GM21528 (cell line): ENCODE results near the gene MINK1.
"Not testable (repeated sequence)": the region's sequence is repeated elsewhere in the genome, so short reads cannot be mapped to it uniquely, and the experiment has no call there.

ENCODE experiments used
- ATAC-seq: cut with Tn5 transposase; IDR thresholded peaks from one replicate; pipeline ENCODE4 v1.9.1; 2021; ENCODE audit warnings: mild to moderate bottlenecking, moderate library complexity; ENCODE audit not compliant: unreplicated experiment, low FRiP score

The MINK1 gene

DNA sequence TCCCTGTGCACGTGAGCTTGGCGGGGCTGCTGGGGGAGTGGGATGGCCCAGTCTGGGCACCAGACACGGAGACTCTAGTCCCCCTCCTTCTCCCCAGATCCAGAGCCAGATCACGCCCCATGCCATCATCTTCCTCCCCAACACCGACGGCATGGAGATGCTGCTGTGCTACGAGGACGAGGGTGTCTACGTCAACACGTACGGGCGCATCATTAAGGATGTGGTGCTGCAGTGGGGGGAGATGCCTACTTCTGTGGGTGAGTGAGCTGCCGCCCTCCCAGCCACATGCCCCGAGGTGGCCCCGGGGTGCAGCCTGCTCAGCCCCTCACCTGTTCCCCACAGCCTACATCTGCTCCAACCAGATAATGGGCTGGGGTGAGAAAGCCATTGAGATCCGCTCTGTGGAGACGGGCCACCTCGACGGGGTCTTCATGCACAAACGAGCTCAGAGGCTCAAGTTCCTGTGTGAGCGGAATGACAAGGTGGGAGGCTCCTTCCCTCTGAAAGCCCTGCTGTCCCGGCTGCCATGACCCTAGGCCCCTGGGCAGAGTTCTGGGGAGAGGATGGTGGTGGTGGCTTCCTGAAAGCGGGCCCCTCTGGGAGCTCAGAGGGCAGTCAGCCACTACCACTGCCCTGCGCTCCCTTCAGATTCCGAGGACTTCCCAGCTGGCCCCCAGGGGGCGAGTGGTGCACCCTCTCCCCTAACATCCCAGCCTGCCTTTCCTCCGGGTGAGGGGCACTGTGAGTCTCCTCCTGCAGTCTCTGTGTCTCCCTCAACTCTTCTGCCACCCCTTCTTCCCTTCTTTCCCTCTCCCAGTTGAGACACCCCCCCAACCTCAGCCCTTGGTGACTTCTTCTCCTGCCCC, 63.4 kb downstream of the MINK1 start:
- ATAC-seq: no peak

DNA sequence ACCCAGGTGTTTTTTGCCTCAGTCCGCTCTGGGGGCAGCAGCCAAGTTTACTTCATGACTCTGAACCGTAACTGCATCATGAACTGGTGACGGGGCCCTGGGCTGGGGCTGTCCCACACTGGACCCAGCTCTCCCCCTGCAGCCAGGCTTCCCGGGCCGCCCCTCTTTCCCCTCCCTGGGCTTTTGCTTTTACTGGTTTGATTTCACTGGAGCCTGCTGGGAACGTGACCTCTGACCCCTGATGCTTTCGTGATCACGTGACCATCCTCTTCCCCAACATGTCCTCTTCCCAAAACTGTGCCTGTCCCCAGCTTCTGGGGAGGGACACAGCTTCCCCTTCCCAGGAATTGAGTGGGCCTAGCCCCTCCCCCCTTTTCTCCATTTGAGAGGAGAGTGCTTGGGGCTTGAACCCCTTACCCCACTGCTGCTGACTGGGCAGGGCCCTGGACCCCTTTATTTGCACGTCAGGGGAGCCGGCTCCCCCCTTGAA, 64.1 kb downstream of the MINK1 start:
- ATAC-seq: no peak

DNA sequence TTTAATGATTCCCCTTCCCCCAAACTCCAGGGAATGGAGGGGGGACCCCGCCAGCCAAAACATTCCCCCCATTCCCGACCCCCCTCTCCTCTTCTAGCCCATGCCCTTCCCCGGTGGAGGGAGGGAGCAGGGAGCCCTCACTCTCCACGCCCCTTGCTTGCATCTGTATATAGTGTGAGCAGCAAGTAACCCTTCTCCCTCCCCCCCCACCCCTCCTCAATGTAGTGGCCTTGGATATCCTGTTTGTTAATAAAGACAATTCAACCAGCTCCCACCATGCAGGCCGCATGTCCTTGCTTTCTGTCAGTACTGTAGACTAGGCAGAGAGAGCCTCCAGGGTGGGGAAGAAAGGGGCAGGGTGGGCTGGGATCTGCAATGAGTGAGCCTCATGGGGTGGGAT, 64.6 kb downstream of the MINK1 start:
- ATAC-seq: no peak

DNA sequence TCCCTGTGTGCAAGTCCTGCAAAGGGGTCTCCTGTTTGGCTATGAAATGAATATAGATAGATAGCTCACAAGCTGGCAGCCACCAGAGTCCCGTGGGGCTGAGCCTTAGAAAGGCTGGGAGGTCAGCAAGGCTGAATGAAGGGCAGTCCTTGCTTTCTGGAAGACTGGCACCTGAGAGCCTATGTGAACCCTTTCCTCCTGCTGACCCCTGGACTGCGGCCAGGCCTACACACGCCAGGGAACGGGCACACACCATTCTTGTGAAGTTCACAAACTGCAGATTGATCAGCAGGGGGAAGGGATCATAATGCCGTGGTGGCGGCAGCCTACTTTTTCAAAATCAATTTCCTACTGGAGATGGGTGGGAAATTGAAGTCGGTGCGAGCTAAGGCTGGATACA, 65.2 kb downstream of the MINK1 start:
- no peak for ATAC-seq

DNA sequence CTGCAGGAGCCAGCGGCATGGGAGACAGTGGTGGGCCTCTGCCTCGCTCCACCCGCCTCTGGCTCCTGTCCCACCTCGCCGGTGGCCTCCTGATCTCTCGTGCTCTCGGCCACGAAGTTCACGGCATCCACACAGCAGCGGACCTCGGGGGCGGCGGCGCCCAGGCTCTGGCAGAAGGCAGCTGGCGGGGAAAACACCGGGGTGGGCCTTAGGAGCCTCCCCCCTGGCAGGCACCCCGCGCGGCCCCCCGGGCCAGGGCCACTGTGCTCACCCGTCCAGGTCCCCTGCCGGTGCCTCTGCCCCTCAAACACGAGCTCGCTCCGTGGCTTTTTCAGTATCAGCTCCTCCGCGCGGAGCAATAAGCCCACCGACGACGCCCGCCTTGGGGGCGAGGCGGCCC, 65.8 kb downstream of the MINK1 start:
- ATAC-seq: peak; percentile 3

DNA sequence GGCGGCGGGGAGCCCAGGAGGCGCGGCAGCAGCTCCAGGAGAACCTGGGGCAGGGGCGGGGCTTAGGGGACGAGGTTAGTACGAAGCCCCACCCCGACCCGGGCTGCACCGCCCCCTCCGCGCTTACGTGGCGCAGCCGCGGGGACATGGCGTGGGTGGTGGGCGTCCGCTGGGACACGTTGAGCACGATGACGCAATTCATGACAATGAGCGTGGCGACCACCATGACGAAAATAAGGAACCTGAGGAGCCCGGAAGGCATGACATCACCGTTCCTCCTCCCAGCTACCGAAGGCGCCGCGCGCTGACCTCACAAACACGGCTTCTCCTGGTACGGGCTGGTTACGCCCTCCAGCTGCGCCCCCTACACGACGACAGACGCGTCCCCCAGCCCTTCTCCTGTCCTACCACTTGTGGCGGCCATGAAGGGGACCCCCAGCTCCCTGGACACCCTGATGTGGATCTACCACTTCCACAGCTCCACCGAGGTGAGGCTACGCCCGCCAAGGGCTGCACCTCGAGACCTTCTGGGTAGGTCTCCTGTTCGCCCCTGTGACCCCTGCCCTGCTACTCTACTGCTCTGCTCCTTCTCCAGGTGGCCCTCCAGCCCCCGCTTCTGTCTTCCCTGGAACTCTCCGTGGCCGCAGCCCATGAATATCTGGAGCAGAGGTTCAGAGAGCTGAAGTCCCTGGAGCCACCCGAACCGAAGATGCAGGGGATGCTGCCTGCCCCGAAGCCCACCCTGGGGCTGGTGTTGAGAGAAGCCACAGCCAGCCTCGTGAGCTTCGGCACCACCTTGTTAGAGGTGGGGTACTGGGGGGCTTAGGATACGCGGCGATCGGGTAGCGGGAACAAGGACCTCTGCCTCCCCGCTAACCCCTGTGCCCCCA, 66.4 kb downstream of the MINK1 start, which contains the start of gene C17orf107:
Gene C17orf107 (plus strand): TSS at position 196 of the 890 bp plus-strand sequence. CDS start 227 bp downstream, at position 423.
- ATAC-seq: peak; percentile 44

DNA sequence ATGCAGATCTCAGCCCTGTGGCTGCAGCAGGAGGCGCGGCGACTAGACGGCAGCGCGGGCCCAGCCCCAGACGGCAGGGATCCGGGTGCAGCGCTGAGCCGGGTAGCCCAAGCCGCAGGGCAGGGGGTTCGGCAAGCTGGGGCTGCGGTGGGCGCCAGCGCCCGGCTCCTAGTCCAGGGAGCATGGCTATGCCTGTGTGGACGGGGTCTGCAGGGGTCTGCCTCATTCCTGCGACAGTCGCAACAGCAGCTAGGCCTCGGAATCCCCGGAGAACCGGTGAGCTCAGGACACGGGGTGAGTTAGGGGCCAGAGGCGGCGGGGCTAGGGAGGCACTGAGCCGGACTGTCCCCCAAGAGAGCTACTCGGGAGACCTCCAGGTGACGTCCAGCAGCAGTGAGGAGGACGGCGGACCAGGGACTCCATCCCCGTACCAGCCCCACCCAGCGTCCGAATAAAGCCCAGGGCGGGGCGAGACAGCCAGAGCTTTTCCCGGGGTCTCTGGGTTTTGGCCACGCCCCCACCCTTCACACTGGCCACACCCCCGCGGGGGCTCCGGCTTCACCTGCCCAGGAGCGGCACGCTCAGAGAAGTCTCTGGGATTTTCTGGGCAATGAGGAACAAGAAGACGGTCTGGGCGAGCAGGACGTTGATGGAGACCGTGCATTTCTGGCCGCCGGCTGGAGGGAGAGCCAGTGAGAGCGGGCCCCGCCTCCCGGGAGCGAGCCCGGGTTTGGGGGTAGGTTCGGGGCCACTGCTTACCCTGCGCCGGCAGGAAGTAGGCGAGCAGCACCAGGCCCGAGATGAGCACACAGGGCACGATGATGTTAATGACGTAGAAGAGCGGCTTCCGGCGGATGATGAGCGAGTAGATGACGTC, 67.3 kb downstream of the MINK1 start:
- no peak for ATAC-seq

DNA sequence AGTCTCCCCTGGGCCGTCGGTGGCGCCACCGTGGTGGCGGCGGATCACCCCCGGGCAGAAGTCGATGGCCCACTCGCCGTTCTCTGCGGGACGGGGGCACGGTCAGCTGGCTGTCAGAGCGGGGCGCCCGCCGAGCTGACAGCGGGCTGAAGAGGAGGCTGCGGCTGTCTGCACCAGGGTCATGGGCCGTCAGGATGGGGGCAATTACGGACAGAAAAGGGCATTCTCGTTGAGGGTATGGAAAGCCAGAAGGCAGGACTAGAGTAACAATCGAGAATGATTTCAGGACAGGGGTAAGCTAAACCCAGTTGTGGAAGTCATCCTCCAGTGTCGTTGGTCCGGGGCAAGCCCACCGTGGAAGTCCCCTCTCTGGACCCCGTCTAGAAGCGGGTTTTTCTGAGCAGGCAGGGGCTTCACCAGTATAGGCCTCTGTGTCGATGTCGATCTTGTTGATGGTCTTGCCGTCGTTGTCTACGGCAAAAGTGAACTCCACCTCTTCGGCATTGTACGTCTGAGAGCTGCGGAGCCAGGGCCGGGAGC, 68.0 kb downstream of the MINK1 start:
- ATAC-seq: no peak

DNA sequence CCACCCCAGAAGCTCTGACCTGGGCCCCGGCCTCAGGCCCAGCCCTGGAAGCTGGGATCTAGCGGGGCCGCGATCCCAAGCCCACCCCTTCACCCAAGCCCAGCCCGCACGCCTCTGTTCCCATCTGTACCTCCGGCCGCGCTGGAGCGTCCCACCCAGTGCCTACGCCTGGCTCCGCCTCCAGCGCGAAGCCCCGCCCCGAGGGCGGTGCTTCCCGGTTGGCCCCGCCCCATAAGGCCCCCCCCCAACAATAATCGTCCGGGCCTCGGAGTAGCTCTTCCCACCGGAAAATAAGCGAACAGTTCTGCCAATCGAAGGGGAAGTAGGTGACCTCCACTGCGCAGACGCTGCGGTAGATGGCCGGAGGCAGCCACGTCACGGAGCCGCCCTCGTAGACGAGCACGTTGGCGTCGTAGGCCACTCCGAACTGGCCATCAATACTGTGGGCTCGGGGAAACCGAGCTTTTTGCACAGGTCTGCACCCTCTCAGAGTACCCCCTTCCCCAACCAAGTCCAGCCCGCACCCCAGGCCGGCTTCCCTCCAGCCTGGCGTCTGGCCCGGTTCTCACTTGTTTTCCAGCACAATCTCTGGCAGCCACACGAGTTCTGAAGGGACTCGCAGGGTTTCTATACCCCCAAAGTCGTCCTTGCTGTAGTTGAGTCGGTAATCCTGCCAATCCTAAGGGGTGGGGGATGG, 68.7 kb downstream of the MINK1 start:
- ATAC-seq: no peak

DNA sequence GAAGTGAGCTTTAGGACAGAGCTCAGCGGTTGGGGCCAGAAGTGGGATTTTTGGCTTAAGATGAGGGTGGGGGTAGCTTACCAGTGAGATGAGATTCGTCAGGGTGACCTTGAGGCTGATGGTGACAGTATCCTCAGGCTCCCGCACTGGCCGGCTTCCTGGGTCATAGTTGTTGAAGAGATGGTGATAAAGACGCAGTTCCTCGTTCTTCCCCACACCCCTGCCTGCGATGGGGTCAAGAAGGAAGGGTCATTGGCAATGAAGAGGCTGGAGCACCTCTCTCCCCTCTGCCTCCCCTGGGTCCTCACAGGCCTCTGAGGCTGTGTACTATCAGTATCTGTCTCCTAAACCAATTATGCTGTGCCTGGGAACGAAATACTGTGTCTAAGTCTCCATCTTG, 69.4 kb downstream of the MINK1 start:
- no peak for ATAC-seq

DNA sequence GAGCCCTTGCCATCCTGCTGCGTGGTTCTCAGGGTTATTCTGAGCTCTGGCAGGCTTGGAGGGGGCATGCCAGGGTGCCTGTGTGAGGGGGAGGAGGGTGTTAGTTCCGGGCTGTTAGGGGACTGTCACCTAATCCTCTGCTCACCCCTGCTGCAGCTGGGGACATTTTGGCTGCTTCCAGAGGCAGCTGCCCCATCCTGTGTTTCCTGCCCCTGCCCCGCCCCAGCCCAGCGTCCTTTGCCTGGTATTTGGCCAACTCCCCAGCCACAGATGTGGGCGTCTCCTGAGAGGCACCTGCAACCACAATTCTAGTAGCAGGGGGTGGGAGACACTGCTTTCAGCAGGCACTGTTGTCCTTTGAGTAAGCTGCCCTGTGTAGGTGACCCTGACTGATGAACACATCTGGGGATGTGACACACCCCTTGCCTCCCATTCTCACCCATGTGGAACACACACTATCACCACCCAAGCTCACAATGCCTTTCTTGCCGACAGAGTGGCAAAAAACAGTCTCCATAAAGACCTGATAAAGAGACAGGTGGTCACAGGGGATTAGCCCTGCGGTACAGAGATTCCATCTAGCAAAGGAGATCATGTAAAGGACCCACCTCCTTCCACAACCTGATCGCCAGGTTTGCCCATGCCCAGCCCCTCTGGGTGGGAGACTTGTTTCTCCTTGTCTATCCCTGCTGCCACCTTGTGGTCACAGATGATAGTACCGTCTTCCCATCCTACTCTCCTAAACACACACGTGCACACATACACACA, 70.1 kb downstream of the MINK1 start, which contains the start of gene CHRNE:
Gene CHRNE (minus strand): TSS at position 48 of the 768 bp plus-strand sequence. CDS start 35 bp downstream, at position 13.
- ATAC-seq: no peak

DNA sequence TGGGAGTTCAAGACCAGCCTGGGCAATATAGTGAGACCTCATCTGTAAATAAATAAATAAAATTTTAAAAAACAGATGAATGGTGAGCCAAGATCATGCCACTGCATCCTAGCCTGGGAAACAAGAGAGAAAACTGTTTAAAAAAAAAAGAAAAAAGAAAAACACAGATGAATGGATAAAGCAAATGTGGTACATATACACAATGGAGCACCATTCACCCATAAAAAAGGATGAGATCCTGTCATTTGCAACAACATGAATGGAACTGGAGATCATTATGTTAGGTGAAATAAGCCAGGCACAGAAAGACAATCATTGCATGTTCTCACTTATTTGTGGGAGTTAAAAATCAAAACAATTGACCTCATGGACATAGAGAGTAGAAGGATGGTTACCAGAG, 73.5 kb downstream of the MINK1 start:
- not testable (repeated sequence) for ATAC-seq

DNA sequence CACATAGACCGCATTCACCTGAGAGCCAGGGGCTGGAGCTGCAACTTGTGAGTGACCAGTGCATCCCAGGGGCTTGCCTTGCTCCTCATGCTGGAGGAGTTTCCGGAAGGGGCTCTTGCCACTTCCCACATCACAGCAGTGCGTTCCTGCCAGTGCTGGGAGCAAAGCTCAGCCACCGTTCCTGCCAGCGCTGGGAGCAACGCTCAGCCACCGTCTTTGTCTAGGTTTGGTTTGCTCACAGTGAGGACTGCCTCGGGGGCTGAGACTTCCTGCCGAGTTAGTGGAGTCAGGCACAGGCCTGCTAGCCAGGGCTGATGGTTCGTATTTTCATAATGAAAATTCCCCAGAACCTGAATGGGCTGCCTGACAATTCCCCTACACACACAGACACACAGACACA, 75.2 kb downstream of the MINK1 start:
- no peak for ATAC-seq

DNA sequence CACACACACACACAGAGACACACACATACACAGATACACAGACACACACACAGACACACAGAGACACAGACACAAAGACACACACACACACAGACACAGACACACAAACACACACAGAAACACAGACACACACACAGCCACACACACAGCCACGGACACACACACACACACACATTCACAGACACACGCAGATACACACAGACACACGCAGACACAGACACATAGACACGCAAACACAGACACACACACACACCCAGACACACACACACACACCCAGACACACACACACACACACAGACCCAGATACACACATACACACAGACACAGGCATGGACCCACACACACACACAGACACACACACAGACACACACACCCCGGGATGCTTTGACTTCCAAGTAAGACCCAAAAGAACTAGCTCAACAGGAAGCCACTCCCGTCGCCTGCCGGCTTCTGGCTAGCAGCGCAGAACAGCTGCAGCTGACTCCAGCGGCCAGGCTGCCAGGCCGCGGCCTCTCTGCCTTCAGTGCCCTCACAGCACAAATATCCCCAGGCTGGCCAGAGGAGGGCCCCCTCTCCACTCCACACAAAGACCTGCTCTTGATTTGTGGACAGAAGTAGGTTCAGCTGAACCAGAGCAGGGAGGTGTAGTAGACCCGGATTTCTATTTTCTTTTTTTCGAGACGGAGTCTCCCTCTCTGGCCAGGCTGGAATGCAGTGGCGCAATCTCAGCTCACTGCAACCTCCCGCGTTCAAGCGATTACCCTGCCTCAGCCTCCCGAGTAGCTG, 75.8 kb downstream of the MINK1 start:
- ATAC-seq: no peak

DNA sequence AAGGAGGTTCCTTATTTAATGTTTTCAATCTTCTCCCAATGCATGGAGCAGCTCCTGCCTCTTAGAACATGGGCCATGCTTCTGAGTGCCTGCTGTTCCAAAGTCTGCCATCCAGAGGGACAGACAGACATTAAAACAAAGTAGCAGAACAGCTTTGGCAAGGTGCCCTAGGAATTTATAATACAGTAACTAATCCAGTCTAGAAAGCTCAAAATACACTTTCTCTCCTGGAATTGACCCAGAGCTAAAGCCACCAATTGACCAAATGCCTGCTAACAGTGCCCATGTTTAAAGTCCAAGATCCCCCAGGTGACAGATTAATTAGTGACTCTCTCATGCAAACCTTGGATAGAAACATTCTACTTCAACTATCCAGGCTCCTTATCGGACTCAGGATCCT, 80.9 kb downstream of the MINK1 start:
- no peak for ATAC-seq

DNA sequence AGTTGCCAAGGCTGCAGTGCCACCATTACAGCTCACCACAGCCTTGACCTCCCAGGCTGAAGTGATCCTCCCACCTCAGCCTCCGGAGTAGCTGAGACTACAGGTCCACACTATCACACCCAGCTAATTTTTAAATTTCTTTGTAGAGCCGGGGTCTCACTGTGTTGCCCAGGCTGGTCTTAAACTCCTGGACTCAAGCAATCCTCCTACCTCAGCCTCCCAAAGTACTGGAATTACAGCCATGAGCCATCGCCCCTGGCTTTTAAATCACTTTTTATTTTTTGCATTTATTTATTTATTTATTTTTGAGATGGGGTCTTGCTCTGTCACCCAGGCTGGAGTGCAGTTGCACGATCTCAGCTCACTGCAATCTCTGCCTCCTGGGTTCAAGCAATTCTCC, 81.4 kb downstream of the MINK1 start:
- not testable (repeated sequence) for ATAC-seq

DNA sequence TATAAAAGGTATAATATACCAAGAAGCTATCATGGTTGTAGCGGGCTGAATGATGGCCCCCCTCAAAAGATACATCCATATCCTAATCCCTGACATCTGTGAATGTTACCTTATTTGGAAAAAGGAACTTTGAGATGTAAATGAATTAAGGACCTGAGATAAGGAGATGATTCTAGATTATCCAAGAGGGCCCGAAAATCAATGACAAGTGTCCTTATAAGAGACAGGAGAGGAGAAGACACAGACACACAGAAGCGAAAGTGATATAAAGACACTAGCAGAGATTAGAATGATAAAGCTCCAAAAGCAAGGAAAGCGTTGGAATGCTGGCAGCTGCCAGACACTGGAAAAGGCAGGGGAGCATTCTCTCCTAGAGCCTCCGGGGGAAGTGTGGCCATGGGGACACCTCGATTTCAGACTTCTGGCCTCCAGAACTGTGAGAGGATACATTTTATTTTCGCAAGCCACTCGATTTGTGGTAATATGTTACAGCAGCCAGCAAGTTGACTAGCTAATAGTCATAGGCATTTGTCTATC, 86.4 kb downstream of the MINK1 start:
- ATAC-seq: no peak
